Stimulated activated naive CD8-positive, alpha-beta T cell treated with anti-CD3 and anti-CD28 coated beads, Interleukin-15, Interleukin-2, amounts not matched to agents 100 U/mL and 50 U/mL, for 24 hours (primary cell): ENCODE data around the gene MALRD1.

Source experiments
- ATAC-seq: fragments of 150-1000 bp; cut with Tn5 transposase; one replicate; pipeline ENCODE4 v1.10.0; 2021
- DNase-seq: peaks from one replicate; pipeline ENCODE4 v3.0.0; 2021

Gene MALRD1

DNA sequence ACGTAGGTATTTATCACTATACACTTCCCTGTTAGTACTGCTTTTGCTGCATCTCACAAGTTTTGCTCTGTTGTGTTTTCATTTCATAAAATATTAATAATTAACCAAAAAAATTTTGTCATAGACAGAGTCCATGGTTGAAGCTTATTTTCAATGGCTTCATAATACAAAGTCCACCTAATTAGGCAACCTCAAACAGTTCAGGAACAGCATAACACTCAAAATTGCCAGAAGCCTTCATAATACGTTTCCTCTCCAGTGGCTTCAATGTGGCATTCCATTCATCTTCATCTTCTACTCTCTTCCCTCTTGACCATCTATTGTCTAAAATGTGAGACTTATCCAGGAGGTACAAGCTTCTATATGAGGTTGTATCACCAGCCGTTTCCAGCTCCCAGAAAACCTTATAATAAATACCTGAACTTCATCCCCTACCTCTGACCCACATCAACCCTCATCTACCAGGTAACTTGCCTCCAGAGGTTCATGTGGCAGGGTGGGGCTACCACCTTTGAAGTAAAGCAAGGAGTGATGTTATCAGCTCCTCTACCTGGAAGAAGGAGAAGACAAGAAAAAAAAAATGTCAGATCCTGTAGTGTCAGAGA lies 337.3 kb downstream of the MALRD1 start:
- DNase-seq (no peak), ATAC-seq (no peak)

DNA sequence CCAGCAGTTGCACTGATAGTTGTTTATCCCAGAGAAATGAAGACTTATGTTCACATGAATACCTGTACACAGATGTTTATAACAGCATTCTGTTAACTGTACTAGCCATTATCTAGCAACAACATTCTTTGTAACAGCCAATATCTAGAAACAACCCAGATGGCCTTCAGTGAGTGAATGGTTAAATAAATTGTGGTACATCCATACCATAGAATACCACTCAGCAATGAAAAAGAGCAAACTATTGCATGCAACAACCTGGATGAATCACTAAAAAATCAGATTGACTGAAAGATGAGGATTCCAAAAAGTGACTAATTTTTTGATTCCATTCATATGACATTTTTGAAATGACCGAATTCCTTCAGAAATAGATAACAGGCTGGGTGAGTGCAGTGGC lies 360.3 kb downstream of the MALRD1 start:
- DNase-seq (no peak), ATAC-seq (no peak)

DNA sequence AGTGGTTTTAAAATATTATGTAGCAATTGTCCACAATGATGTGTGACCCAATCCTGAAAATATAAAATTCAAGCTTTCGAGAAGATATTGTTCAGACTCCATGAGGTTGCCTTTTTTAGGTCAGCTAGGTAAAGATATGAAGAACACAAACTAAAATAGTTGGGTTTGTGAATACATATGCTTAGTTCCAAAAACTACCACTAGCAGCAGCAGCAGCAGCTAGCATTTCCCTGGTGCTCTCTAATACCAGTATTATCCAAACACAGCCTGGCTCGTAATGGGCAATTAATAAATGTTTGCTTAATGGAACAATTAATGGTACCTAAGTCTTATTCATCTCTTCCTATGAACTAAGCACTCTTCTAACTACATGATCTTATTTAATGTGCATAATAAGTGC lies 362.5 kb downstream of the MALRD1 start:
- DNase-seq (no peak), ATAC-seq (no peak)

GRCh38 chr10:19412531-19412930 lies 363.9 kb downstream of the MALRD1 start:
- ATAC-seq (no peak), DNase-seq (no peak)

GRCh38 chr10:19416164-19416563 lies 367.6 kb downstream of the MALRD1 start:
- ATAC-seq (no peak), DNase-seq (no peak)

DNA sequence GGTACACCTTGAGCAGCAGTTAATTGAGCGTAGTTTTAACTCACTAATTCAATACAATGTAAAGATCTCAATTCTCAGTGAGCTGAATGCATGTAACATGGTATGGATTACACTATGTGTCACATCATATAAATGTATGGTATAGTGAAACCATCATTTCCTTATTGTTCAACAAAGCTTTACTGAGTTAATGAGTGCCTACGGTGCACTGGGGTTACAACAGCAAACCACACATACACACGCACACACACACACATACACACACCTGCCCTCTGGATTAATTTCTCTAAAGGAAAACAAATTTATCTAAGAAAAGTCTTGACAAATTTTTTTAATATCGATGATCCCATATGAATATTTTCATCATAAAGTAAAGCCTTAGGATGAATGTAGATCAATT lies 369.1 kb downstream of the MALRD1 start:
- no peak for ATAC-seq
- no peak for DNase-seq

DNA sequence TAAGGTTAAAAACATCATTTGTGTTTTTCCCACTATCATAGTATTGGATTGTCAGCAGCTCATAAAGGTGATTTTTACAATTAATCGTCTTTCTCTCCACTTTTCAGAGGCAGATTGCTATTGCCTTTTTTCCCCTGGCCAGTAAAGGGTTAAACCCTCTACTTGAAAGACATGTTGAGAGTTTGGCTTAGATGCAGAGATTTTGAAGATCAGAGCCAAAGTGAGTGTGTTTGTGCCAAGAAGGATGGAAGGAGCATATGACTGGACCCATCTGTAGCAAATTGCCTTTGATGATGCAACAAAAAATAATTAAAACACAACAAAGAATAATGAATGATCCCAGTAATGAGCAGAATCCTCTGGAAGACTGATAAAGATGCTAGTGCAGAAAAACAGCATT lies 373.1 kb downstream of the MALRD1 start:
- ATAC-seq, result no peak

GRCh38 chr10:19426034-19426433 lies 377.4 kb downstream of the MALRD1 start:
- no peak for ATAC-seq
- DNase-seq, result no peak

More for the DNA sequence above, 373.1 kb downstream of the MALRD1 start:
- no peak for DNase-seq

DNA sequence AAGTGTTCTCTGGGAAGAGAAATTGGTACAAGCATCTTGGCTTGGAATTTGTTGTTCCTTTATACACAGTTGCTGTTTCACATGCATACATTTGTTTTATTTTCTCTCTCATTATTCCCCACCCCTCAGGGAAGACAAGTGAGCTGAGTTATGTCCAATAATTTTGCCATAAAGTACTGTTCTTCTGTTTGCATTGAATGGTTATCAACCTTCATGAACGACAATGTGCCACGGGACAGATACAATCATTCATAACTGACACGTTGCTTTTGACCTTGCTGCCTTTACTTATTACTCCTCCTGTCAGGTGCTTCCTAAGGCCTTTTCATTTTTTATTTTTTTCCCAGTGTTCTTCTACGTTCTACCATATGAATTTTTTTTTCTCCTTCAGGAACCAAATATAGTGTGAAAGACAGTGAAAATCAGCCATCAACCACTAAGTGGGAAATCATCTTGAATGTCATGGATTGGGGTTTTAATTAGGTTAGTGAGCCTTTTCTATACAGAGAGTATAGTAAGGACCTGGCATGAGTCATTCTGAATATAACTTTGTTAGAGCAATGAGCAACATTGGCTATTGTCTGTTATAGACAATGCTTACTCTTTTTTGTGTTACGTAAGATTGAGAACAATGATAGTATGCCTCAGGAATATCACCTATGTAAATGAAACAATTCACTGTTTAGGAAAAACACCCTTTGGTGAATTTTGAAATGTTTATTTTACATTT lies 383.2 kb downstream of the MALRD1 start:
- DNase-seq (no peak), ATAC-seq (no peak)

DNA sequence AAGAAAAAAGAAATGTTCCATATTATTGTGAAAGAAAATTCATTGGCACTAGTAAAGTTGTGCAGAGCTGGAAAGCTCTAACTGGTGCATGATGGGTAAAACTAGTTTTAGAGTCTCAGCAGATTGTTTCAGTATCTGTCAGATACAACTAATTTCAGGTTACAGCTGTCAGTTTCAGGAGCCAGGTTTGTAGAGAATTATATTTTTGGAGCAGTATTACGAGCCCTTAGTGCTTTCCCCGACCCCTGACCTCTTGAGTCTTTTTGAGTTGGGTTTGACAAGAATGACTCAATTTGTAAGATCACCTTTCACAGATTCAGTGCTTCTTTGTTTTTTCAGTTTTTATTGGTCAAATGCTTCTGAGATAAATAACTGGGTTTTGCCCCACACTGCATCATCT lies 401.3 kb downstream of the MALRD1 start:
- no peak for DNase-seq

GRCh38 chr10:19451356-19451755 lies 402.8 kb downstream of the MALRD1 start:
- ATAC-seq (no peak), DNase-seq (no peak)

More for the DNA sequence above, 401.3 kb downstream of the MALRD1 start:
- no peak for ATAC-seq

- DNase-seq, result no peak
- no peak for ATAC-seq
These were observed 403.3 kb downstream of the MALRD1 start for GRCh38 chr10:19451937-19452336.

DNA sequence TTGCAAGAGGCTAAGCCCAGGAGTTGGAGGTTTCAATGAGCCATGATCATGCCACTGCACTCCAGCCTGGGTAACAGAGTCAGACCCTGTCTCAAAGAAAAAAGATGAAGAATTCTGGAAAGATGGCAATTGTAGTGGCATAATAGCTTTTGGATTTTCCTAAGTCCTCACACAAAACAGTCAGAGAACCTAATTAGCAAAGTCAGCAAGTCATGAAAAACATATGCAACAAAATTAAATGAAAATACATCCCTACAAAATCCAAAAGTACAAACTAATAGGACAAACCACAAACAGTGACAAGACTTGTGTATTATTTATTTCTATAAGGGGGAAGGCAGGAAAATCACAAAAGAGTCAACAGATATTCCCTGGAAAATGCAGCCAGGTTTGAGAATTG lies 405.4 kb downstream of the MALRD1 start:
- no peak for ATAC-seq
- no peak for DNase-seq

- DNase-seq, result no peak
- no peak for ATAC-seq
These were observed 413.0 kb downstream of the MALRD1 start for GRCh38 chr10:19461588-19461987.

- ATAC-seq (no peak), DNase-seq (no peak)
These were observed 418.1 kb downstream of the MALRD1 start for GRCh38 chr10:19466709-19467108.

GRCh38 chr10:19468413-19468812 lies 419.8 kb downstream of the MALRD1 start:
- DNase-seq, result no peak
- ATAC-seq, result no peak

- ATAC-seq (no peak), DNase-seq (no peak)
These were observed 420.9 kb downstream of the MALRD1 start for GRCh38 chr10:19469521-19469920.

- ATAC-seq (no peak), DNase-seq (no peak)
These were observed 431.3 kb downstream of the MALRD1 start for GRCh38 chr10:19479854-19480253.

GRCh38 chr10:19480353-19480752 lies 431.8 kb downstream of the MALRD1 start:
- DNase-seq (no peak), ATAC-seq (no peak)

- DNase-seq (no peak), ATAC-seq (no peak)
These were observed 434.8 kb downstream of the MALRD1 start for GRCh38 chr10:19483421-19483820.

- ATAC-seq (no peak), DNase-seq (peak; percentile 17)
These were observed 440.1 kb downstream of the MALRD1 start for GRCh38 chr10:19488592-19489280.

- DNase-seq (no peak), ATAC-seq (no peak)
These were observed 442.6 kb downstream of the MALRD1 start for GRCh38 chr10:19491166-19491565.

GRCh38 chr10:19493917-19494316 lies 445.3 kb downstream of the MALRD1 start:
- no peak for DNase-seq
- no peak for ATAC-seq

GRCh38 chr10:19497026-19497425 lies 448.4 kb downstream of the MALRD1 start:
- DNase-seq (no peak), ATAC-seq (no peak)
